Effector CD8-positive, alpha-beta T cell (primary cell): ENCODE data around the gene SLC16A6.
"Not testable (repeated sequence)": the region's sequence is repeated elsewhere in the genome, so short reads cannot be mapped to it uniquely, and the experiment has no call there.

Experiments
- DNase-seq: peaks from one replicate; lab custom pipeline; 2025; lab: John Stamatoyannopoulos, UW

The SLC16A6 gene

DNA sequence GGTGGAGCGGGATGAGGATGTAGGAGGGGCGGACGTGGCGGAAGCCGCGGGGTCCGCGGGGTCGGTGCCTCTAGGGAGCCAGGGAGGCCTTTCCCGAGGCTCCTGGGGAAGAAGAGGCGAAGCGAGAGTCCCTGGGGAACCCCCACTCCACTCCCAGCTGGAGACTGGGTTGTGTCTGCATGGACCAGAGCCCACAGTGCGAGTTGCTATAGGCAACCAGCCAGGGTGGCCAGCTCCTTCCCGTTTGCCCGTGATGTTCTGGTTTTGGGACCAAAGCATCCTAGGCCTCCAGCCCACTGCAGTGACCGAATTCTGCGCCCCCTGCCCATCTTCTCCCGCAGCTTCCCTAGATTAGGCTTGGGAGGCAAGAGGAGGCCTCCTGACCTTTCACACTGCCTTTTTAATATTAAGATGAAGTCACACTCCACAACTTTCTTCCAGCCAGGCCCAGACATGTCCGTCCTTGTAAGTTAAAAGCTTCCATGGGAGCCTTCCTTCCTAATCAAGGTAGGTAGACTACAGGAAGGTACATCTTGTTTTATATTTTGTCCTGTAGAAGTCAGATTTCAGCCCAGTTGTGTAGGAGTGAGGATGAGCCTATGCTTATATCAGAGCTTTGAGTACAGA lies 42.6 kb downstream of the SLC16A6 start:
- DNase-seq = peak; percentile 64

DNA sequence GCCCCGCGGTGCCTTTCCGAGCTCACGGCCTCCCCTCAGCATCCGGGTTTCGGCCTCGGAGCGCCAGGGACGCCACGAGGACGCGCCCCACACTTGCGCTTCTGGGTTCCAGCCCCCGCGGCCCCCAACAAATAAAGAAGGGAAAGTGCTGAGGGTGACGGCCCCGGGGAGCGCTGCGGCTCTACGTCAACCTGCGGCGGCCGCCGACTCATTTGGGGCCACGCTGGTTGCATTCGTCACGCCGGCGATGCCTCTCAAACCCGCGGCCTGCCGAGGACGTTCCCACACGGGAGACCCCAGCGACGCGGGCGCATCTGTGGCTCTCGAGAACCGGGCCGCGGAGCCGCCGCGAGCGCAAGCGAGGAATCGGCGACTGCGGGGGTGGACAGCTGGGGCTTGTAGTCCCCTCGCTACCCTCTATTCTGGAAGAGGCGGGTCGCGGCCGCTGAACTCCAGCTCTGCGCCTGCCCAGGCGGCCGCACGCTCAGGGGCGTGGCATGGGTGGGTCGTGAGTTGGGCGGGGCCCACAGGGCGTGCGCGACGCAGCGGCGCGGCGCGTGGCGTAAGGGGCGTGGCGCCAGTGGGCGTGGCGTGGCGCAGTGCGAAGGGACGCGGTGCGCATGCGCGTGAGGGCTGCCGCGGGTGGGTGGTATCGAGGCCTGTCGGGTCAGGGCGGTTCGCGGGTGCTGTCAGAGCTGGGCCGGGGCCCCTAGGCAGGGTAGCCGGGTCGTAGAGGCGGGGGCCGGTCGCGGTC lies 43.3 kb downstream of the SLC16A6 start, which contains the start of gene AMZ2:
AMZ2 (plus strand) TSS at position 599 of the 754 bp plus-strand sequence. CDS start 2,145 bp downstream, outside the sequence.
- DNase-seq = peak; percentile 97

DNA sequence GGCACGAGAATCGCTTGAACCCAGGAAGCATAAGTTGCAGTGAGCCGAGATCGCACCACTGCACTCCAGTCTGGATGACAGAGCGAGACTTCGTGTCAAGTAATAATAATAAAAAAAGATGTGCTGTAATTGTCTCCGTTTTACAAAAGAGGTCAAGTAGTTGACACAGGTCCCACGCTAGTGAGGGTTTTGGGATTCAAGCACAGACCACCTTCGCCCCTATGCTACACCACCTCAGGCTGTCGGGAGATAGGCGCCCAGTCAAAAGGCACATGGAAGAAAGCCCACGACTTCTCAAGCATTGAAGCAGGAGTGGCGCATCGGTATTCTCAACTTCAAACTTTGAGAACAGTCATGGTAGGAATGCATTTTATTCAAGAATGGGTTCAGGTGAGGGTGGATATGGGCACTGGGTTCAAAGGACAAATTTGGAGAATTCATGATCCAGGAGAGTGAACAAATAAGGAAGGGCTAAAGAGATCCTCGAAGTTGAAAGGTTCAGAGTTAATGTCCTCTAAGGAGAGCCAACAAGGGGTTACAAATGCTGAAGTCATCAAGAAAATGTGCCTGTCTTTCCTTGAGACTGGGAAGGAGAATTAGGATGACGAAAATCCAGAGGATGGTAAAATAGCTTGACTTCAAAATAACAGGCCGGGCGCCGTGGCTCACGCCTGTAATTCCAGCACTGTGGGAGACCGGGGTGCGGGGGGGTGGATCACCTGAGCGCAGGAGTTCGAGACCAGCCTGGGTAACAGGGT lies 44.5 kb downstream of the SLC16A6 start:
- DNase-seq = no peak

GRCh38 chr17:68239632-68240366 lies 51.1 kb downstream of the SLC16A6 start:
- DNase-seq = no peak

- DNase-seq = no peak
Measured at GRCh38 chr17:68238871-68239253, 52.1 kb downstream of the SLC16A6 start.

- no peak for DNase-seq
Measured at GRCh38 chr17:68238164-68238870, 52.6 kb downstream of the SLC16A6 start.

DNA sequence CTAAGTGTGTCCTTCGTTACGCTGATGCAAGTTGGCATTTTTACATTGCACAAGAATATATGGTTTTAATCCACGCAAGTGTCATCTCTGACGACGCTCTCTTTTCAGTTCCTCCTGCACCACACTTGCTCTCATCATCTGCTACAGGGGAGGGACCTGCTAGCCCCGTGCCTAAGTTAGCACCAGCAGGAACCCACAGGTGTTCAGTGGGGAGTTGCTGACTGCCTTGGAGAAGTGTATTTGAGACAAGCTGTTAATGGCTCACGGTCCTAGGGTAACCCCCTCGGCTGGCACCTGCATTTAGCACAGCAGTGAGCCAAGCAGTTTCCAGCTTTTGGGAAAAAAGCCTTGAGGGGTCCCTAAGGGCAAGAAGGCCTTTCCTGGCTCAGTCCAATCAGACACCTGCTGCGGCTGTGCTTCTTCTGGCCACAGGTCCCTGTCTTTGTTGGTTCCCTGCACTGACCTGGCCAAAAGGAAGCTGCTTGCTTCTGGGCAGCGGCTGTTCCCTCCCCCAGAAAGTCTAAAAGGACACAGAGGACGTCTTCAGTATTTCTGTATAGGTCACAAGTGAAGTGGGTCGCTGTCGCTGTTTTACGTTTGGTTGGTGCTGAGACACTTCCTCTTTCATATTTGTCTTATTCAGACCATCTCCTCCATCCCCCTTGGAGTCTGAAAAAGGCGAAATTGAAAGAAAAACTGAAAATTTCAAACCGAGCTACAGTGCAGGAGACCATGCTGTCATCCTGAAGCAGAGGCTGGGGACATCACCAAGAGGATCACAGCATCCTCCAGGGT lies 53.4 kb downstream of the SLC16A6 start:
- not testable (repeated sequence) for DNase-seq

DNA sequence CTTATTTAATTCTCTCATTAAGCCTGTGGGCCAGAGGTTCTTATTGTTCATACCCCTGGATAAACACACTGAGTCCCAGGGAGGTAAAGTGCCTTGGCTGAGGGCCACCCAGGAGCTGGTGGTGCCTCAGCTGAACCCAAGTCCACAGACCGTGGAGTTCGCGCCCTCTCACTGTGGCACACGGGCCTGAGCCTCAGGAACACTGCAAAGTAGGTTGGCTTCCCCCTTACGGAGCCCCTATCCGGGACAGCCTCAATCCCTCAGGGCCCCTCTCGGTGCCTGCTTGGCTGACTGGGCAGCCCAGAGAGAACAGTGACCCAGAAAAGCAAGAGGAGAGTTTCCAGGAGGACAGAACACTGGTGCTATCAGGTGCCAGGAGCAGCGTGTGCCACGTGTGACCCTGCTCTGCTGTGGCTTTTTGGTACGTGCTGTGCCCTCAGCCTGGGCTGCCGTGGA lies 55.6 kb downstream of the SLC16A6 start:
- DNase-seq = not testable (repeated sequence)

GRCh38 chr17:68234726-68235335 lies 56.1 kb downstream of the SLC16A6 start:
- not testable (repeated sequence) for DNase-seq

GRCh38 chr17:68232741-68233140 lies 58.2 kb downstream of the SLC16A6 start:
- not testable (repeated sequence) for DNase-seq

GRCh38 chr17:68231541-68231940 lies 59.4 kb downstream of the SLC16A6 start:
- no peak for DNase-seq

DNA sequence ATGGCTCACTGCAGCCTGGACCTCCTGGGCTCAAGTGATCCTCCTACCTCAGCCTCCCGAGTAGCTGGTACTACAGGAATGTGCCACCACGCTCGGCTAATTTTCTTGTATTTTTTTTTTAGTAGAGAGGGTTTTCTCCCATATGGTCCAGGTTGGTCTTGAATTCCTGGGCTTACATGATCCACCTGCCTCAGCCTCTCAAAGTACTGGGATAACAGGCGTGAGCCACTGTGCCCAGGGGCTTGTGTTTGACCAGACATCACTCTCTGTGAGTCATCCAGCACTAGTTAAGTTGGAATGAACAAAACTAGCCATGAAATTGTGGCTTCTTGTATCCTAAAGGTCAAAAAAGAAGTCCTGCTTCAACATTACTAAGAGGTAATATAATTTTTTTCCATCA lies 59.8 kb downstream of the SLC16A6 start:
- DNase-seq = not testable (repeated sequence)

- DNase-seq = no peak
Measured at GRCh38 chr17:68229619-68230018, 61.3 kb downstream of the SLC16A6 start.

DNA sequence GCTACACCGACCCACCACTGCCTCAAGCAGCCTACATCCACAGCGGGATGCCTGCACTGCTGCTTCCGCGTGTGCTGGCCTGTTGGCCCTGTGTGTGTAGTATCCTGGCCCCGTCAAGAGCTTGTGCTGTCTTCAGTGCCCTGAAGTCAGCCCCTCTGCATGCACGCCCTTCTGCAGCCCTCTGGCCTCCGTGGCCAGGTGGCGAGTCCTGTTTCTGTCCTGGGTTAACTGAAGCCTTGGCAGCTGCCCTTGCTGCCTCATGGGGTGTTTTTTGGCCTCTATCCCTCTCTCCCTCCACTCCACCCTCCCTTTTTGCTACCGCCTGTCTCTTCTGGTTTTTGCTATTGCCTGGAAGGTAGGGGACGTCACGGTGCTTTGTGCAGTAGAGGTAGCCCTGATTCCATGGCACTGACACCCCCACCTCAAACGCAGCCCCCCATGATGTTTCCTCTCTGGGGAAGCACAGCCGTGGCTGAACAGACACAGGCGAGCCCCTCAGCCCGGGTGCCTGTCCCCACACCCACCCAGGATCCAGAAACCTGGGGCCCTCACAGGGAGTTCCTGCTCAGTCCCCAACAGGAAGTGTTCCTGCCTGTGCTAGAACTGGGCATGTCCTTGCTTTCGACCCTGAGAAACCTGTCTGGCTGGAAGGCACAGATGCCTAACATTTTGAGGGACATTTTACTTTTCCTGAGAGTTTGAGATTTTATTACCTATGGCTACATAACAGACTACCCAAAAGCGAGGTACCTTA lies 61.9 kb downstream of the SLC16A6 start:
- DNase-seq = no peak

DNA sequence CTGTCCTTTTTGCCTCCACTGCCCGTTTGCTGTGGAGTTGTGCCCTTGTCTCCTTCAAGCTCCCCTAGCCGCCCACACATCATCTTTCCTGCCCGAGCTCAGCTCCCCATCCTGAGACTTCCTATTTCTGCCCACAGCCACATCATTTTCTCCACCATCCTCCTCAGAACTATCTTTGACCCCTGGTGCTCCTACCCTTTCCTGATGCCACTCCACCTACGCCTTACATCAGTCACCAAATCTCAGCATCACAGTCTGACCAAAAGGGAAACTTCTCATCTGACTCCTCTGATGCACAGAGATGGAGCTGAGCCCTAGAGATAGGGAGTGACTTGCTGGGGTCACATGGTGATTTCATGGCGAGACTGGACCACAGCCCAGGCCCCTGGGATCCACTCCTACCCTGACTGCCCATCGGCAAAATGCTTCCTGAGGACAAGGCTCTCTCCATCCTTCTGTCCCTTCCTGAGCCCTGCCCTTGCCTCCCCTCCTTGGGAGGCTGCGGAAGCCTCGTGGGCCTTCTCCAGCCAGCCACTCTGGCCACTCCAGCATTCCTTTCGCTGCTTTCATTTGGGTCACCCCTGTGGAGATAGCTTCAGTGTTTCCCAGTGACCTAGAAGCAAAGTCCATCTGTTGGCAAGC lies 62.8 kb downstream of the SLC16A6 start:
- not testable (repeated sequence) for DNase-seq

DNA sequence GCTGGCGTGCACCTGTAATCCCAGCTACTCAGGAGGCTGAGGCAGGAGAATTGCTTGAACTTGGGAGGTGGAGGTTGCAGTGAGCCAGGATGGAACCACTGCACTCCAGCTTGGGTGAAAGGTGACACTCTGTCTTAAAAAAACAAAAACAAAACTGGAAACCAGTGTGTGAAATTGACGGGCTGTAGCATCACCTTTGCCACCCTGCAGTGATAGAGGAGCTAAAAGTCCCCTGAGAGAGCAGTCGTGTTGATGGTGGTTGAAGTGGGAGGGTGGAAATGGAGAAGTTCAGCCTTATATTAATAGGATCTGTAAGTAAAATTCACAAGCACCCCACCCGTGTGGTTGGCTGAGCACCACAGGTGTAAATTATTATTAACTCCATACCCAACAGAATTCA lies 65.9 kb downstream of the SLC16A6 start:
- not testable (repeated sequence) for DNase-seq

GRCh38 chr17:68222606-68223005 lies 68.3 kb downstream of the SLC16A6 start:
- no peak for DNase-seq

DNA sequence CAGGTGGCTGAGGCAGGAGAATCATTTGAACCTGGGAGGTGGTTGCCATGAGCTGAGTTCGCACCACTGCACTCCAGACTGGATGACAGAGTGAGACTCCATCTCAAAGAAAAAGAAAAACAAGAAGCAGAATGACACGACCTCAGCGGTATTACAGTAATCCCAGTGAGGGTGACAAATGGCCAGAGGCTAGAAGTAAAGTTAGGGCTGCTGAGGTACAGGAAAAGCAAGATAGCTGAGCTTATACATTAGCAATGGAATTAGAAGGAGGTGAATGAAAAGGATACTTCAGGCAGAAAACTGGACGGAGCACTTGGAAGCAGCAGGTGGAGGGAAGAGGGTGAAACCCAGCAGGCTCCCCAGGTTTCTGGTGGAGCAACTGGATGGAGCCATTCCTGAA lies 69.1 kb downstream of the SLC16A6 start:
- DNase-seq = no peak

DNA sequence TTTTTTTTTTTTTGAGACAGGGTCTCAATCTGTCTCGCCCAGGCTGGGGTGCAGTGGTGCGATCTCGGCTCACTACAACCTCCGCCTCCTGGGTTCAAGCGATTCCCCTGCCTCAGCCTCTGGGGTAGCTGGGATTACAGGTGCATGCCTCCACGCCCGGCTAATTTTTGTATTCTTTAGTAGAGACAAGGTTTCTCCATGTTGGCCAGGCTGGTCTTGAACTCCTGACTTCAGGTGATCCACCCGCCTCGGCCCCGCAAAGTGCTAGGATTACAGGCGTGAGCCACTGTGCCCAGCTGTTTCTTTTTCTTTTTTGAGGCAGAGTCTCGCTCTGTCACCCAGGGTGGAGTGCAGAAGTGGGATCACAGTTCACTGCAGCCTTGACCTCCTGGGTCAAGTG lies 70.1 kb downstream of the SLC16A6 start:
- DNase-seq = not testable (repeated sequence)
